HepG2 (cell line): ENCODE data around the gene PAPPA. TPM values are rescaled to one million over a fixed set of nuclear protein-coding genes. Genes with fewer than 3 reads are reported as not detected.

Experiments used
- ATAC-seq: fragments of 200-7000 bp; cut with Tn5 transposase; 3 replicates; pipeline ENCODE4 v1.9.1; 2020; ENCODE audit warnings: mild to moderate bottlenecking, moderate library complexity
- BruUV-seq: library from RNA; stranded (reverse); fragments of 400-500 nt; replicated peaks from 2 replicates; lab custom pipeline; 2021; lab: Mats Ljungman, UMichigan
- CTCF ChIA-PET: fragments of 300-600 bp; formaldehyde crosslinking; extraction: SDS; loops from one replicate; lab custom pipeline; 2021; ENCODE audit warnings: low total read pairs, inconsistent platforms, low intra/inter-chr PET ratio; lab: Yijun Ruan, JAX
- POLR2A ChIA-PET: fragments of 350-600 bp; sonication (Branson Sonifier 250); formaldehyde crosslinking; loops from one replicate; lab custom pipeline; 2020; ENCODE audit warnings: antibody characterized with exemption, inconsistent platforms; lab: Yijun Ruan, JAX
- DNase-seq: peaks from one replicate; pipeline ENCODE4 v3.0.0-alpha.2; 2015; ENCODE audit warnings: low spot score
- FAIRE-seq: peaks from 3 replicates; lab custom pipeline; 2011; peaks lifted over from hg19 to GRCh38; lab: Jason Lieb, UNC
- H2AFZ ChIP-seq: one replicate; pipeline ENCODE4 v1.6.1; 2011; ENCODE audit warnings: low read length, inconsistent platforms
- H3K27ac ChIP-seq: fragments of 300-600 bp; 3 replicates; pipeline ENCODE4 v1.8.0; 2011; ENCODE audit warnings: mixed run types, mild to moderate bottlenecking, mixed read lengths, low read length, inconsistent platforms; ENCODE audit not compliant: insufficient read depth; ENCODE audit errors: extremely low read length
- H3K27me3 ChIP-seq, 2 experiments: fragments of 200-600 bp in 1 of 2; 2 replicates in 1 of 2; 3 replicates in 1 of 2; pipeline versions ENCODE4 v1.6.0 to v1.8.0; 2011; ENCODE audit warnings: low read length in 2 of 2, mild to moderate bottlenecking in 2 of 2, moderate library complexity in 2 of 2, inconsistent platforms in 1 of 2; ENCODE audit not compliant: insufficient read depth in 2 of 2, control insufficient read depth in 1 of 2
- H3K36me3 ChIP-seq, 2 experiments: fragments of 200-600 bp in 1 of 2; replicated peaks in 1 of 2; 2 replicates in 1 of 2; 3 replicates in 1 of 2; pipeline versions ENCODE4 v1.5.1 to v1.8.0; 2011; ENCODE audit warnings: low read length in 2 of 2, inconsistent platforms in 1 of 2; ENCODE audit not compliant: insufficient read depth in 2 of 2, control insufficient read depth in 1 of 2
- H3K4me1 ChIP-seq: 2 replicates; pipeline ENCODE4 v1.5.1; 2012; ENCODE audit warnings: low read length, inconsistent platforms; ENCODE audit not compliant: insufficient read depth
- H3K4me2 ChIP-seq: 2 replicates; pipeline ENCODE4 v1.6.0; 2011; ENCODE audit warnings: low read depth, low read length, inconsistent platforms
- H3K4me3 ChIP-seq, 3 experiments: fragments of 200-600 bp in 1 of 3; sonication (generic), shearing (Covaris generic) in 1 of 3; replicated peaks in 1 of 3; 2 replicates each; pipeline ENCODE4 v1.5.1; 2011 to 2016; ENCODE audit warnings: low read length in 3 of 3, inconsistent platforms in 2 of 3, low read depth in 2 of 3, mild to moderate bottlenecking in 2 of 3, control low read depth in 1 of 3, mixed read lengths in 1 of 3; ENCODE audit not compliant: insufficient read depth in 1 of 3
- H3K79me2 ChIP-seq: one replicate; pipeline ENCODE4 v1.6.1; 2011; ENCODE audit warnings: low read length, inconsistent platforms; ENCODE audit not compliant: insufficient read depth
- H3K9ac ChIP-seq: 2 replicates; pipeline ENCODE4 v1.6.0; 2011; ENCODE audit warnings: mild to moderate bottlenecking, low read depth, low read length, inconsistent platforms; ENCODE audit not compliant: insufficient read depth
- H3K9me3 ChIP-seq: 2 replicates; pipeline ENCODE4 v1.5.1; 2012; ENCODE audit warnings: mild to moderate bottlenecking, low read length
- H4K20me1 ChIP-seq: 2 replicates; pipeline ENCODE4 v1.6.0; 2011; ENCODE audit warnings: inconsistent platforms, mild to moderate bottlenecking, low read length, moderate library complexity; ENCODE audit not compliant: insufficient read depth
- LCORL ChIP-seq, 2 experiments: fragments of 450-650 bp in 1 of 2; sonication (generic) in 1 of 2; formaldehyde crosslinking in 1 of 2; IDR thresholded peaks; 2 replicates each; pipeline versions ENCODE4 v1.5.0 to v1.6.1; 2017 to 2020; ENCODE audit warnings: antibody characterized with exemption in 1 of 2, missing genetic modification reagents in 1 of 2
- MED13 ChIP-seq: sonication (generic); formaldehyde crosslinking; IDR thresholded peaks from 2 replicates; pipeline ENCODE4 v1.5.0; 2020; ENCODE audit warnings: missing genetic modification reagents
- ZNF136 ChIP-seq: sonication (generic); formaldehyde crosslinking; IDR thresholded peaks from 2 replicates; pipeline ENCODE4 v1.8.1; 2022; ENCODE audit warnings: low read depth, mild to moderate bottlenecking, moderate library complexity, missing genetic modification reagents
- ZNF484 ChIP-seq: sonication (generic); formaldehyde crosslinking; IDR thresholded peaks from 2 replicates; pipeline ENCODE4 v1.5.1; 2020; ENCODE audit warnings: mild to moderate bottlenecking, low read depth, missing genetic modification reagents, borderline replicate concordance
- WGBS: methylation state at CpG from one replicate; pipeline ENCODE4 v1.1.6; 2017; ENCODE audit warnings: low lambda C conversion rate; 5-methylcytosine and 5-hydroxymethylcytosine counted together
- in situ Hi-C: cut with HindIII; loops from 2 replicates; pipeline ENCODE4 v1.10.0; 2017; ENCODE audit warnings: low pct_unique_long_range_greater_than_20kb; ENCODE audit not compliant: extremely low pct_ligation_motif_present
- intact Hi-C: fragments of 100-400 bp; cut with micrococcal nuclease; formaldehyde crosslinking; loops from one replicate; pipeline ENCODE4 v1.10.0; 2022; ENCODE audit not compliant: unreplicated experiment
- polyA plus RNA-seq, 8 experiments: library from polyadenylated mRNA; depleted of rRNA in 3 of 8; stranded (reverse) in 7 of 8; unstranded in 1 of 8; fragments of >200 nt; fragmentation: Illumina TruSeq in 4 of 8; extraction: Trizol in 4 of 8; gene quantifications; 2 replicates each; pipeline versions ENCODE4 v1.2.1 to v1.2.3, GENCODE V29; 2011 to 2016; ENCODE audit warnings: low read depth in 4 of 8, missing spikeins in 1 of 8, mixed read lengths in 1 of 8; ENCODE audit not compliant: insufficient read depth in 1 of 8
- total RNA-seq, 5 experiments: library from RNA; depleted of rRNA; stranded (reverse); fragments of >200 nt; fragmentation: Illumina TruSeq; extraction: Trizol; gene quantifications; 2 replicates each; pipeline ENCODE4 v1.2.3, GENCODE V29; 2016; ENCODE audit warnings: low read depth in 1 of 5
- TF ChIP-seq, protein P1 (sequence below): sonication (generic); formaldehyde crosslinking; IDR thresholded peaks from 2 replicates; pipeline ENCODE4 v1.5.0; 2020; ENCODE audit warnings: mild to moderate bottlenecking, missing genetic modification reagents
- TF ChIP-seq, protein P2 (sequence below): sonication (generic); formaldehyde crosslinking; IDR thresholded peaks from 2 replicates; pipeline ENCODE4 v1.8.0; 2022; ENCODE audit warnings: mild to moderate bottlenecking, missing genetic modification reagents, moderate library complexity
- TF ChIP-seq, protein P3 (sequence below): fragments of 450-650 bp; IDR thresholded peaks from 2 replicates; pipeline ENCODE4 v1.6.1; 2016
- TF ChIP-seq, protein P4 (sequence below): IDR thresholded peaks from 2 replicates; pipeline ENCODE4 v1.6.1; 2016; ENCODE audit warnings: mild to moderate bottlenecking, missing biosample characterization, missing genetic modification reagents

PAPPA gene
- total and polyA plus RNA-seq, 2 of the 13 experiments (the other 11 are each of a cell fraction or from before 2014, with no cell fraction given): 0.09 to 0.11 TPM

DNA sequence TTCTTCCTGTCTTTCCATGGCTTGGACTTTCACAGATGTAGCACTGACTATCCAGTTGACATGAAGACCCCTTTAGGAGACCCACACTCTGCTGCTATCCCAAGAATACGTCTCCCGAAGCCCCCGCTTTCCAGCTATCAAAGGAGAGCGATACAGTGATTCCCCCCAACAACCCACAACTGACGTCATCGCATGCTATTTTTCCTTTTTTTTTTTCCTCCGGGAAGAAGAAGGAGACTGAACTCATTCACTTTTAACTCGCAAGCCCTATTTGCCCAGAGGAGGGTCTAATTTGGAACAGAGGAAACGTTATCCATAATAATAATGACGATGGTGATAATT lies 2.1 kb downstream of the PAPPA start (continued):
- TF ChIP-seq, protein P1, sequence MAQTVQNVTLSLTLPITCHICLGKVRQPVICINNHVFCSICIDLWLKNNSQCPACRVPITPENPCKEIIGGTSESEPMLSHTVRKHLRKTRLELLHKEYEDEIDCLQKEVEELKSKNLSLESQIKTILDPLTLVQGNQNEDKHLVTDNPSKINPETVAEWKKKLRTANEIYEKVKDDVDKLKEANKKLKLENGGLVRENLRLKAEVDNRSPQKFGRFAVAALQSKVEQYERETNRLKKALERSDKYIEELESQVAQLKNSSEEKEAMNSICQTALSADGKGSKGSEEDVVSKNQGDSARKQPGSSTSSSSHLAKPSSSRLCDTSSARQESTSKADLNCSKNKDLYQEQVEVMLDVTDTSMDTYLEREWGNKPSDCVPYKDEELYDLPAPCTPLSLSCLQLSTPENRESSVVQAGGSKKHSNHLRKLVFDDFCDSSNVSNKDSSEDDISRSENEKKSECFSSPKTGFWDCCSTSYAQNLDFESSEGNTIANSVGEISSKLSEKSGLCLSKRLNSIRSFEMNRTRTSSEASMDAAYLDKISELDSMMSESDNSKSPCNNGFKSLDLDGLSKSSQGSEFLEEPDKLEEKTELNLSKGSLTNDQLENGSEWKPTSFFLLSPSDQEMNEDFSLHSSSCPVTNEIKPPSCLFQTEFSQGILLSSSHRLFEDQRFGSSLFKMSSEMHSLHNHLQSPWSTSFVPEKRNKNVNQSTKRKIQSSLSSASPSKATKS (CRISPR knock-in tag): no peak
- TF ChIP-seq, protein P2, sequence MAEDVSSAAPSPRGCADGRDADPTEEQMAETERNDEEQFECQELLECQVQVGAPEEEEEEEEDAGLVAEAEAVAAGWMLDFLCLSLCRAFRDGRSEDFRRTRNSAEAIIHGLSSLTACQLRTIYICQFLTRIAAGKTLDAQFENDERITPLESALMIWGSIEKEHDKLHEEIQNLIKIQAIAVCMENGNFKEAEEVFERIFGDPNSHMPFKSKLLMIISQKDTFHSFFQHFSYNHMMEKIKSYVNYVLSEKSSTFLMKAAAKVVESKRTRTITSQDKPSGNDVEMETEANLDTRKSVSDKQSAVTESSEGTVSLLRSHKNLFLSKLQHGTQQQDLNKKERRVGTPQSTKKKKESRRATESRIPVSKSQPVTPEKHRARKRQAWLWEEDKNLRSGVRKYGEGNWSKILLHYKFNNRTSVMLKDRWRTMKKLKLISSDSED (CRISPR knock-in tag): no peak
- no peak for TF ChIP-seq MED13
- TF ChIP-seq, protein P3, sequence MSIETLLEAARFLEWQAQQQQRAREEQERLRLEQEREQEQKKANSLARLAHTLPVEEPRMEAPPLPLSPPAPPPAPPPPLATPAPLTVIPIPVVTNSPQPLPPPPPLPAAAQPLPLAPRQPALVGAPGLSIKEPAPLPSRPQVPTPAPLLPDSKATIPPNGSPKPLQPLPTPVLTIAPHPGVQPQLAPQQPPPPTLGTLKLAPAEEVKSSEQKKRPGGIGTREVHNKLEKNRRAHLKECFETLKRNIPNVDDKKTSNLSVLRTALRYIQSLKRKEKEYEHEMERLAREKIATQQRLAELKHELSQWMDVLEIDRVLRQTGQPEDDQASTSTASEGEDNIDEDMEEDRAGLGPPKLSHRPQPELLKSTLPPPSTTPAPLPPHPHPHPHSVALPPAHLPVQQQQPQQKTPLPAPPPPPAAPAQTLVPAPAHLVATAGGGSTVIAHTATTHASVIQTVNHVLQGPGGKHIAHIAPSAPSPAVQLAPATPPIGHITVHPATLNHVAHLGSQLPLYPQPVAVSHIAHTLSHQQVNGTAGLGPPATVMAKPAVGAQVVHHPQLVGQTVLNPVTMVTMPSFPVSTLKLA: no peak
- no peak for TF ChIP-seq ZNF136
- TF ChIP-seq, protein P4, sequence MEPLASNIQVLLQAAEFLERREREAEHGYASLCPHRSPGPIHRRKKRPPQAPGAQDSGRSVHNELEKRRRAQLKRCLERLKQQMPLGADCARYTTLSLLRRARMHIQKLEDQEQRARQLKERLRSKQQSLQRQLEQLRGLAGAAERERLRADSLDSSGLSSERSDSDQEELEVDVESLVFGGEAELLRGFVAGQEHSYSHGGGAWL (CRISPR knock-in tag): no peak

DNA sequence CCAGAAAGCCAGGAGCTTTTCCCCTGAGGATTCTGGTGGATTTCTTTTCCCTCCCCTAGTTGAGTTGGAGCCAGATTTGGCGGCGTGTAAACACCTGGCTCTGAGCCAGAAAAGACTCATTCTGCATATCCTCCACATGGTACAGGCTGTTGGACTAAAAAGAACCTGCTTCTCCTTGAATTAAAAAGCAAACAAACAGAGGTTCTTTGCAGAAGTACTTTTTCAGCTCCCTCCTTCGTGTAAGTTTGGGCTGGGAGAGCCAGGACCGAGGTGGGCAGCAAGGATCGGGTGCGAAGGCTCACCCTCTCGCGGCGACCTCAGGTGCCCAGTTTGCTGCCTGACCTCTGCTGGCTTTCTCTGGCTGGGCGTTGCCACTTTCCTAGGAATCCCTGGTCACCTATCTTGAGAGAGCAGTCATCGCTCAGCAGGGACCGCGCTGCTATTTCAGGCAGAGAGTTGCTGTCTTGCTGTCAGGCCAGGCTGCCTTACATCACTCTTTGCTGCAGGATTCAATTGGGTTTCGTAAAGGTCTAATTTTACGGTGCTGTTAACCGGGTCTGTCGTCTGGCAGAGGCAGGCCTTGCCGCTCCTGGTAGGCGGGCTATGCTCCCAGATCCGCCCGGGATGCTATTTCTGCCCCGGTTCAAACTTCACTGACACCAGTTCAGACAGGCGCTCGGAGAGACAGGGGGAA lies 3.2 kb downstream of the PAPPA start:
- TF ChIP-seq ZNF484 (no peak), LCORL (IDR thresholded peaks at IDR 0.05) (0 out of 2 replicates have a peak, but pooled peaks have one; percentile 35), LCORL (CRISPR knock-in tag; IDR thresholded peaks at IDR 0.05) (no peak)
- Histone ChIP-seq H3K9me3 (no peaks in the 10 kb centered on the region), H3K4me3 (no peak overlapping the region), H3K27me3 (peaks cover 8 to 73% of the 10 kb centered on the region in 2 experiments; a peak in 4 of 5 replicates), H3K79me2 (no peaks in the 10 kb centered on the region), H3K36me3 (no peaks in the 10 kb centered on the region), H4K20me1 (no peaks in the 10 kb centered on the region), H3K4me2 (no peak overlapping the region), H3K27ac (no peak overlapping the region), H3K9ac (no peak overlapping the region), H3K4me1 (no peaks in the 10 kb centered on the region), H2AFZ (no peak overlapping the region)
- no peak for DNase-seq
- intact Hi-C loops: no loop called here
- POLR2A ChIA-PET: no interaction called here
- in situ Hi-C loops: loop anchor here (25.0 kb wide), 1 partner anchor 569 kb away; no protein-coding TSS in a partner anchor
- no peak for FAIRE-seq
- CTCF ChIA-PET: no interaction called here
- ATAC-seq: peak; percentile 25
- BruUV-seq: no TSS peak
- WGBS: 26% methylated on average over 19 of the region's 24 CpGs
